ENCODE measurements around the gene CCNB1.
"Not testable (repeated sequence)": the region's sequence is repeated elsewhere in the genome, so short reads cannot be mapped to it uniquely, and the experiment has no call there.

The CCNB1 gene

GRCh38 chr5:69166686-69167492 lies at the start of gene CCNB1:
TSS of gene CCNB1 (plus strand) at chr5:69167150. CDS start at chr5:69167263, 113 bp downstream.
- peak; percentile 97 for FAIRE-seq

GRCh38 chr5:69129413-69129812 lies 37.5 kb upstream of the CCNB1 start:
- no peak for FAIRE-seq

DNA sequence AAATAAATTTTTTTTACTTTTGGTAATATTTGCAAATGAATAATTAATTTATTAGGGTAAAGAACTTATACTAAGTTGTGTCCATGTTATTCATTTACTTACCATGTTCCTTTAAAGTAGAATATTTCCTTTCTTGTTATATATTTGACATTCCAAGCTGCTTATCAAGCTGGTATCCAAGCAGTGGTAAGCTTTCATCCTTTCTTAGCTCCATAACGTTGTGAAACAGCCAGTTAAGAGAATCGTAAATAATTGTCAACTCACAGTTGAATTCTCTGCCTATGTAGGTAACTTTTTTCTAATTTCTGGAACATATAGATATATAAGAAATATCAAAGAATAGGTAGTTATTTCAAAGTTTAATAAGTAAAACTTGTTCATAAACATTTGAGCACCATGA lies 36.7 kb upstream of the CCNB1 start:
- FAIRE-seq: no peak

- no peak for FAIRE-seq
These were observed 35.6 kb upstream of the CCNB1 start for GRCh38 chr5:69131304-69131703.

DNA sequence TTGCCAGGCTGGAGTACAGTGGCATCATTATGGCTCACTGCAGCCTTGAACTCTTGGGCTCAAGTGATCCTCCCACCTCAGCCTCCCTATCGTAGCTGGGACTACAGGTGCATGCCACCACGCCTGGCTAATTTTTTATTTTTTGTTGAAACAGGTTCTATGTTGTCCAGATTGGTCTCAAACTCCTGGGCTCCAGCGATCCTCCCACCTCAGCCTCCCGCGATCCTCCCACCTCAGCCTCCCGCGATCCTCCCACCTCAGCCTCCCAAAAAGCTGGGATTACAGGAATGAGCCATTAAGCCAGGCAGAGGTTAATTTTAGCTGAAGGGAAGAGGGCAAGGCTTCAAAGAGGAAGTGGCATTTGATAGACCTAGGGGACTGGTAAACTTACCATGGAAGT lies 32.8 kb upstream of the CCNB1 start:
- no peak for FAIRE-seq

DNA sequence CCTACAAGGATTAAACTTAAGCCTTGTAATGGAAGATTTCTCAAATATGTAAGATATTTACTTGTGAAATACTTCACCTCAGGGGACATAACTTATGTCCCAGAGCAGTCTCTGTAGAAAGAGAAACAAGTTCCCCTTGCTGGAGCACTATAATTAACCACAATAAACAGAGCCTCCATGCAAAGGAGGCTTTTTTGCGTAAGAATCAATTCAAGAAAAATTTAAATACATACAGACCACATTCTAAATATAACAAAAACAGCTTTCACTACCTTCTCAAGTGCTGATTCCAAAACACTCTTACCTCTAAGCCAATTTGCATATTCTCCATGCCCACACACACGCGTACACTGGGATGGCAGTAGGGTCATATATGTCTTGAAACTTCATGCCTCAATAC lies 30.7 kb upstream of the CCNB1 start:
- no peak for FAIRE-seq

- FAIRE-seq: not testable (repeated sequence)
These were observed 29.7 kb upstream of the CCNB1 start for GRCh38 chr5:69137208-69137607.

DNA sequence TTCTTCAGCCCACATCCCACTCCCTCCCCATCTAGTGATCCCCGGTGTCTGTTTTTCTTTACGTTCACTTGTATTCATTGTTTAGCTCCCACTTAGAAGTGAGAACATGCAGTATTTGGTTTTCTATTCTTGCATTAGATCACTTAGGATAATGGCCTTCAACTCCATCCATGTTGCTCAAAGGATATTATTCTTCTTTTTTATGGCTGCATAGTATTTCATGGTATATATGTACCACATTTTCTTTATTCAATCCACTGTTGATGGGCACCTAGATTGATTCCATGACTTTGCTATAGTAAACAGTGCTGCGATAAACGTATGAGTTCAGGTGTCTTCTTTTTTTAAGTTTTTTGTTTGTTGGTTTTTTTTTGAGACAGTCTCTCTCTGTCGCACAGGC lies 29.1 kb upstream of the CCNB1 start:
- no peak for FAIRE-seq

GRCh38 chr5:69138766-69139165 lies 28.2 kb upstream of the CCNB1 start:
- no peak for FAIRE-seq

- FAIRE-seq: not testable (repeated sequence)
These were observed 26.7 kb upstream of the CCNB1 start for GRCh38 chr5:69140239-69140638.

DNA sequence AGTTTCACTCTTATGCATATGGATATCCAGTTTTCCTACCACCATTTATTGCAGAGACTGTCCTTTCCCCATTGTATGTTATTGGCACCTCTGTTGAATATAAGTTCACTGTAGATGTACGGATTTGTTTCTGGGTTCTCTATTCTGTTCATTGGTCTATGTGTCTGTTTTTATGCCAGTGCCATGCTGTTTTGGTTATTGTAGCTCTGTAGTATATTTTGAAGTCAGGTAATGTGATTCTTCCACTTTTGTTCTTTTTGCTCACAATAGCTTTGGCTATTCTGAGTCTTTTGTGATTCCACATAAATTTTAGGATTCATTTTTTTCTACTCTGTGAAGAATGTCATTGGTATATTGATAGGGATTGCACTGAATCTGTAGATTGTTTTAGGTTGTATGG lies 26.1 kb upstream of the CCNB1 start:
- no peak for FAIRE-seq

DNA sequence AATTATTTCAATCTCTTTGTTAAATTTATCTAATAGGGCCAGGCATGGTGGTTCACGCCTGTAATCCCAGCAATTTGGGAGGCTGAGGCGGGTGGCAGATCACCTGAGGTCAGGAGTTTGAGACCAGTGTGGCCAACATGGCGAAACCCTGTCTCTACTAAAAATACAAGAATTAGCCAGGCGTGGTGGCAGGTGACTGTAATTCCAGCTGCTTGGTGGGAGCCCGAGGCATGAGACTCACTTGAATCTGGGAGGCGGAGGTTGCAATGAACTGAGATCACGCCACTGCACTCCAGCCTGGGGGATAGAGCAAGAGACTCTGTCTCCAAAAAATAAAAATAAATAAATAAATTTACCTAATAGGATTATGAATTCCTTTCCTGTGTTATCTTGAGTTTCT lies 18.4 kb upstream of the CCNB1 start:
- not testable (repeated sequence) for FAIRE-seq

DNA sequence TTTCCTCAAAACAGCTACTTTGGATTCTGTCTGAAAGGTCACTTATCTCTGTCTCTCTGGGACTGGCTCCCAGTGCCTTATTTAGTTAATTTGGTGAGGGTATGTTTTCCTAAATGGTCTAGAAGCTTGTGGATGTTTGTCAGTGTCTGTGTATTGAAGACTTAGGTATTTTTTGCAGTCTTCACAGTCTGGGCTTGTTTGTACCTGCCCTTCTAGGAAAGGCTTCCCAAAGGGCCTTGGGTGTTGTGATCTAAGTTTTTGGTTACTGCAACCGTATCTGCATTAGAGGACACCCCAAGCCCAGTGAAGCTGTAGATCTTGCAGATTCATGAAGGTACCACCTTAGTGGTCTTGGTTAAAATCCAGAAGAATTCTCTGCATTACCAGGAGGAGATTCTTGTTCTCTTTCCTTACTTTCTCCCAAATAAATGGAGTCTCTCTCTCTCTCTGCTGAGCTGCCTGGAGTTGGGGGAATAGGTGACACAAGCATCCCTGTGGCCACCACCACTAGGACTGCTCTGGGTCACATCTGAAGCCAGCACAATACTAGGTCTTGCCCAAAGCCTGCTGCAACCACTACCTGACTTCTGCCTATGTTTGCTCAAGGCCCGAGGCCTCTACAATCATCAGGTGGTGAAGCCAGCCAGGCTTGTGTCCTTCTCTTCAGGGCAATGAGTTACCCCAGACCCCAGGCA lies 17.8 kb upstream of the CCNB1 start:
- FAIRE-seq: no peak

DNA sequence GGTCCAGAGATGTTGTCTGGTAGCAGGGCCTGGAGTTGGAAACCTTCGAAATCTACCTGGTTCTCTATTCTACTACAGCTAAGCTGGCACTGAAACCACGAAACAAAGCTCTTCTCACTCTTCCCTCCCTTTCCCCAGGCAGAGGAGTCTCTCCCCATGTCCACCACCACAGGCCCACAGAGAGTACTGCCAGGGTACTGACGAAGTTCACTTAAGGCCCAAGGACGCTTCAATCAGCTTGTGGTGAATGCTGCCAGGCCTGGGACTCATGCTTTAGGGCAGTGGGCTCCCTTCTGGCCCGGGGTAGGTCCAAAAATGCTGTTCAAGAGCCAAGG lies 17.3 kb upstream of the CCNB1 start:
- FAIRE-seq: no peak

- FAIRE-seq: no peak
These were observed 14.2 kb upstream of the CCNB1 start for GRCh38 chr5:69152731-69153130.

- FAIRE-seq: no peak
These were observed 10.5 kb upstream of the CCNB1 start for GRCh38 chr5:69156456-69156855.

DNA sequence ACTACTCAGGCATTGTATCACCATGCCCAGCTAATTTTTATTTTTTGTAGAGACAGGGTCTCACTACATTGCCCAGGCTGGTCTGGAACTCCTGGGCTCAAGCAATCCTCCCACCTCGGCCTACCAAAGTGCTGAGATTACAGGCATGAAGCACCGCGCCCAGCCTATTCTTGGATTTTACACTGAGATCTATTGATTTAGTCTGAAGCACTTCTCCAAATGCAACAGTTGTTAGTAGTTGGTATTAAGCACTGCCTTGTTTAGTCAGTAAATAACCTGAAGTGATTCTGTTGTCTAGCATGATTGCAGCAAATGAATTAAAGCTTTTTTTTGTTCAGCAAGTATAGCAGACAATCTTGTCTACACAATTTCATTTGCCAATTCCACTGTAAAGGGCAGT lies 8.9 kb upstream of the CCNB1 start:
- FAIRE-seq: no peak

DNA sequence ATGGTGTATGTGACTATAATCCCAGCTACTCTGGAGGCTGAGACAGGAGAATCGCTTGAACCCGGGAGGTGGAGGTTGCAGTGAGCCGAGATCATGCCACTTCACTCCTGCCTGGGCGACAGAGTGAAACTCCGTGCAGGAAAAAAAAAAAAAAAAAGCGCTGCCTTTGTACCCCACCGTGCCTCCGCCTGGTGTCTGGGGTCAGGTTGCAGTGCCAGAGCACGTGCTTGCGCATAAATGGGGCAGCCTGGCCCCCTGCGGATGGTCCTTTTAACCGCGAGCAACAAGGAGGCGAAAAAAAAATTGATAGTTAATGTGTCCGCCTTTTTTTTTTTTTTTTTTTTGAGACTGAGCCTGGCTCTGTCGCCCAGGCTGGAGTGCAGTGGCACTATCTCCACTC lies 6.3 kb upstream of the CCNB1 start:
- no peak for FAIRE-seq

GRCh38 chr5:69167493-69167855 lies 524 bp downstream of the CCNB1 start:
- FAIRE-seq: no peak

GRCh38 chr5:69167929-69168328 lies 979 bp downstream of the CCNB1 start:
- FAIRE-seq: no peak

- no peak for FAIRE-seq
These were observed 3.5 kb downstream of the CCNB1 start for GRCh38 chr5:69170495-69170894.

- no peak for FAIRE-seq
These were observed 4.0 kb downstream of the CCNB1 start for GRCh38 chr5:69170969-69171368.

DNA sequence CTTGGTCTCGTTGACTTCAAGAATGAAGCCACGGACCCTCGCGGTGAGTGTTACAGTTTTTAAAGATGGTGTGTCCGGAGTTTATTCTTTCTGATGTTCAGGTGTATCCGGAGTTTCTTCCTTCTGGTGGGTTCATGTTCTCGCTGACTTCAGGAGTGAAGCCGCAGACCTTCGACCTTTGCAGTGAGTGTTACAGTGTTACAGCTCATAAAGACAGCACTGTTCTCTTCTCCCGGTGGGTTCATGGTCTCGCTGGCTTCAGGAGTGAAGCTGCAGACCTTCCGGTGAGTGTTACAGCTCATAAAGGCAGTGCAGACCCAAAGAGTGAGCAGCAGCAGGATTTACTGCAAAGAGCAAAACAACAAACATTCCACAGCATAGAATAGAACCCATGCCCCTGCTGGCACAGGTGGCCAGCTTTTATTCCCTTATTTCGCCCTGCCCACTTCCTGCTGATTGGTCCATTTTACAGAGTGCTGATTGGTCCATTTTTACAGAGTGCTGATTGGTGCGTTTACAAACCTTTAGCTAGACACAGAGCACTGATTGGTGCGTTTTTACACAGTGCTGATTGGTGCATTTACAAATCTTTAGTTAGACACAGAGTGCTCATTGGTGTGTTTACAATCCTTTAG lies 14.8 kb downstream of the CCNB1 start:
- not testable (repeated sequence) for FAIRE-seq

DNA sequence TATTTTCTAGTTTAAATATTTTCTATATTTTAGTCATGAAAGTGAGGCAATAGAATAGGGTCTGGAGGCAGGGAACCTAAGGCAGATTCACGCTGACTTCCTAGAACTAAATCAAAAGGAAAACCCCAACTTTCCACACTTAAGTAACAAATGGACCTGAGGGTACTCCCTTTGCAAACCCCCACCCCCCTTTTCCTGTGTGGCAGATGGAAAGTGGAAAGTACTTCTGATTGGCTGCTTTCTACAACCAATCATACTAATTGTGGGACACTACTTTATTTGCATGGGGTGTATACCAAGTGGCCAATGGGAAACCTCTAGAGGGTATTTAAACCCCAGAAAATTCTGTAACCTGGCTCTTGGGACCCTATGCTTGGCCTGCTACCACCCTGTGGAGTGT lies 17.7 kb downstream of the CCNB1 start:
- no peak for FAIRE-seq

Data from A204.1 (cell line).